Small intestine (tissue), 7 donors: ENCODE results near the gene NUP107. TPM values are rescaled to one million over a fixed set of nuclear protein-coding genes. Genes with fewer than 3 reads are reported as not detected.
A peak's percentile ranks its signal among the peaks of the same experiment; 100 is the strongest.

ENCODE experiments used
- DNase-seq, 2 donors: peaks; one replicate each; pipeline versions ENCODE4 v3.0.0 to v3.0.0-alpha.2; 2013
- FAIRE-seq: peaks from 2 replicates; lab custom pipeline; 2012; peaks lifted over from hg19 to GRCh38; lab: Jason Lieb, UNC
- H3K27ac ChIP-seq, 3 donors: one replicate each; pipeline ENCODE4 v1.5.1; 2013; ENCODE audit warnings: low read length in 2 of 3, mild to moderate bottlenecking in 2 of 3, control low read depth in 1 of 3, inconsistent platforms in 1 of 3, low read depth in 1 of 3, moderate library complexity in 1 of 3
- H3K27me3 ChIP-seq, 3 donors: one replicate each; pipeline ENCODE4 v1.6.1; 2013; ENCODE audit warnings: low read length in 3 of 3, inconsistent platforms in 1 of 3; ENCODE audit not compliant: control insufficient read depth in 3 of 3, insufficient read depth in 3 of 3
- H3K36me3 ChIP-seq, 3 donors: one replicate each; pipeline ENCODE4 v1.6.1; 2013; ENCODE audit warnings: low read length in 3 of 3, inconsistent platforms in 1 of 3, low read depth in 1 of 3, mild to moderate bottlenecking in 1 of 3, moderate library complexity in 1 of 3; ENCODE audit not compliant: control insufficient read depth in 3 of 3, insufficient read depth in 2 of 3
- H3K4me1 ChIP-seq, 3 donors: one replicate each; pipeline ENCODE4 v1.6.1; 2013; ENCODE audit warnings: low read length in 2 of 3, inconsistent platforms in 1 of 3, low read depth in 1 of 3, mild to moderate bottlenecking in 1 of 3, moderate library complexity in 1 of 3; ENCODE audit not compliant: control insufficient read depth in 3 of 3, insufficient read depth in 2 of 3
- H3K4me3 ChIP-seq, 3 donors: one replicate each; pipeline ENCODE4 v1.5.1; 2013; ENCODE audit warnings: low read length in 3 of 3, control low read depth in 1 of 3, inconsistent platforms in 1 of 3, low read depth in 1 of 3, mild to moderate bottlenecking in 1 of 3, moderate library complexity in 1 of 3
- H3K9me3 ChIP-seq, 2 donors: one replicate each; pipeline ENCODE4 v1.6.1; 2013; ENCODE audit warnings: low read depth in 1 of 2, low read length in 1 of 2; ENCODE audit not compliant: control insufficient read depth in 2 of 2, insufficient read depth in 1 of 2
- WGBS, 3 donors: extraction: QIAGEN DNeasy Blood & Tissue Kit; methylation state at CpG; one replicate each; pipeline ENCODE4 v1.1.7; 2013; 5-methylcytosine and 5-hydroxymethylcytosine counted together
- polyA plus RNA-seq, 4 donors: library from polyadenylated mRNA; stranded (reverse) in 3 of 4; unstranded in 1 of 4; fragments of 200-250 nt in 3 of 4; fragments of 120-200 nt in 1 of 4; gene quantifications; one replicate each; pipeline versions ENCODE4 v1.2.1 to v1.2.3, GENCODE V29; 2013
- donor health status: healthy with polysubstance abuse.
- donor health status: control.
- donor health status: control.
- donor health status: Bipolar disorder and iron deficiency.
- donor health status: healthy.

NUP107 gene
- polyA plus RNA-seq, 4 donors = 5.1 to 45.0 (median 13.0) TPM

DNA sequence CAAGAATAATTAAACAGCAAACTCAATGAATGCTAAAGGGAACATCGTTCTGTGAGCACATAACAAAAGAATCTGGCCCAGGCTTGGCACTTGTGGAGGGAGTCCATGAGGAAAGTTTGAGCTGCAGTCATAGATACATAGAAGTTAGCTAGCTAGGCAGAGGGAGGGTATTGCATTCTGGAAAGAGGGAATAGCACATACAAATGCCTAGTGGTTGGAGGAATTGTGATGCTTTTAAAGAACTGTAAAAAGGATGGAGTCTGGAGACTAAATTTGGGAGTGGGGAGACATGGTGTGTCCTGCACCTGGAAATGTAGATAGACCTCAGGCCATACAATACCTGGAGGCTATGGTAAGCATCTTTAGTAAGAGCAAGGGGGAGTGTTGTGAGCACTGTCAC is 83.2 kb downstream of the NUP107 start:
- Histone ChIP-seq H3K27ac (no peak overlapping the region), H3K36me3 (peaks cover 0 to 4% (median 0%) of the 10 kb centered on the region in 3 donors), H3K27me3 (no peaks in the 10 kb centered on the region), H3K4me3 (no peak overlapping the region), H3K9me3 (no peaks in the 10 kb centered on the region), H3K4me1 (no peaks in the 10 kb centered on the region)
- DNase-seq (no peak), FAIRE-seq (no peak)
- 91 to 100% (median 91%) methylated on average over 1 of the region's 1 CpG for WGBS, 3 donors

DNA sequence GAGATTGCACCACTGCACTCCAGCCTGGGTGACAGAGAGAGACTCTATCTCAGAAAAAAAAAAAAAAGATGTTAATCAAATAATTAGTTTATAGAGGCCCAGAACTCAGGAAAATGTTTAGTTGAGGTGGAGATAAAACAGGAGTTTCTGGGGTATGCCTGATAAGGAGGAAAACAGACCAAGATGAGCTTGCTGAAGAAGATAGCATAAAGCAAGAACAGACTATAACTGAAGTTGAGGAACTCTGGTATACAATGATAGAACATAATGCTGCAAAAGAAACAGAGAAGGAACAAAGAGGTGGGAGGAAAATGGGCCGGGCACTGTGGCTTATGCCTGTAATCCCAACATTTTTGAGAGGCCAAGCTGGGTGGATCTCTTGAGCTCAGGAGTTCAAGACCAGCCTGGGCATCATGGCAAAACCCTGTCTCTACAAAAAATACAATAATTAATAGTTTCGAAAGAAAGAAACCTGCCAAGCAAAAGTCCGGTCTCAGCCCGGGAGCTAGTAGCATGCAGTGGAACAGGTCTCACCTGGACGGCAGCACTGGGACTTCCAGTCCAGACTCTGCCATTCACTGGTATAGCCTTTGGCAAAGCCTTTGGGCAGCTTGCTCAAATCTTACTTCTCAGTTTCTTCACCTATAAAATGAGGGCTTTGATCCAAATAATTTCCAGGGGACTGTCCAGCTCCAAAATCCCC is 84.6 kb downstream of the NUP107 start:
- no peaks in the 10 kb centered on the region for H3K27me3 ChIP-seq
- H3K36me3 ChIP-seq = peaks cover 0 to 4% (median 0%) of the 10 kb centered on the region in 3 donors
- H3K4me3 ChIP-seq = no peak overlapping the region
- no peaks in the 10 kb centered on the region for H3K9me3 ChIP-seq
- FAIRE-seq = no peak
- H3K27ac ChIP-seq = no peak overlapping the region
- DNase-seq = no peak
- 87 to 91% (median 89%) methylated on average over 5 of the region's 5 CpGs for WGBS, 3 donors
- H3K4me1 ChIP-seq = no peaks in the 10 kb centered on the region

DNA sequence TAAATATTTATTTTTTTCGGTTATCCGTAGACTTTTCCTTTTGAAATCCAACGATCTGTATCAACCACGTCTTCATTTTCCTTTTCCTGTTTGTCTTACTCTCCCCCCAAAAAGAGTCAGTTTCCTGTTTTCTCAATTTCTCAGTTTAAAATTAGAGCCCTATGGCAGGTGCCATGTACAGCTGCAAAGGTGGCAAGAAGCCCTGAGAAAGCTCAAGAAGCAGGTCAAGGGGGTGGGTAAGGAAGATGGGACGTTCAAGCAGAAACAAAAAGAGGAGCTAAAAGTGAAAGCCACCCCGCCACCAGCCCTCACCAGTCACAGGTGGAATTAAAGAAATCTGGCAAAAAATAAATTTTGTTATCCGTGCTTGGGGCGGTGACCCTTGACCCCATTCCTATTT is 85.9 kb downstream of the NUP107 start:
- no peak overlapping the region for H3K4me3 ChIP-seq
- no peaks in the 10 kb centered on the region for H3K4me1 ChIP-seq
- FAIRE-seq (no peak), DNase-seq (no peak)
- WGBS, 3 donors = 61 to 82% (median 74%) methylated on average over 8 of the region's 8 CpGs
- no peaks in the 10 kb centered on the region for H3K27me3 ChIP-seq
- H3K36me3 ChIP-seq = no peaks in the 10 kb centered on the region
- H3K9me3 ChIP-seq = no peaks in the 10 kb centered on the region
- H3K27ac ChIP-seq = no peak overlapping the region

DNA sequence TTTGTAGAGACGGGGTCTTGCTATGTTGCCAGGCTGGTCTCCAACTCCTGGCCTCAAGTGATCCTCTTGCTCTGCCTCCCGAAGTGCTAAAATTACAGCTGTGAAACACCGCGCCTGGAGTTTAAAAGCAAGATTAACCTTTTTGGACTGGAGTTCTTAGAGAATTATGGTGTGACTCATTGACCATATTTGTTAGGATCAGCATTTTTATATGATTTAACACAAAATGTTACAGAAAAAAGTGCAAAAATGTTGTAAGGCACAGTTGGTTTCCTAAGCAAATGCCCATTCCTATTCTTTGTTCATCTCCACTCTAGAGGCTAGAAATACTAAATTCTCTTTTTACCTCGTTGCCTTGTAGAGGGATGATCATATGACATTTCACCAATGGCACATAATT is 86.8 kb downstream of the NUP107 start:
- H3K4me1 ChIP-seq = no peaks in the 10 kb centered on the region
- FAIRE-seq = no peak
- DNase-seq = no peak
- 89 to 94% (median 90%) methylated on average over 5 of the region's 5 CpGs for WGBS, 3 donors
- no peaks in the 10 kb centered on the region for H3K36me3 ChIP-seq
- no peaks in the 10 kb centered on the region for H3K27me3 ChIP-seq
- H3K4me3 ChIP-seq = no peak overlapping the region
- no peak overlapping the region for H3K27ac ChIP-seq
- H3K9me3 ChIP-seq = no peaks in the 10 kb centered on the region

DNA sequence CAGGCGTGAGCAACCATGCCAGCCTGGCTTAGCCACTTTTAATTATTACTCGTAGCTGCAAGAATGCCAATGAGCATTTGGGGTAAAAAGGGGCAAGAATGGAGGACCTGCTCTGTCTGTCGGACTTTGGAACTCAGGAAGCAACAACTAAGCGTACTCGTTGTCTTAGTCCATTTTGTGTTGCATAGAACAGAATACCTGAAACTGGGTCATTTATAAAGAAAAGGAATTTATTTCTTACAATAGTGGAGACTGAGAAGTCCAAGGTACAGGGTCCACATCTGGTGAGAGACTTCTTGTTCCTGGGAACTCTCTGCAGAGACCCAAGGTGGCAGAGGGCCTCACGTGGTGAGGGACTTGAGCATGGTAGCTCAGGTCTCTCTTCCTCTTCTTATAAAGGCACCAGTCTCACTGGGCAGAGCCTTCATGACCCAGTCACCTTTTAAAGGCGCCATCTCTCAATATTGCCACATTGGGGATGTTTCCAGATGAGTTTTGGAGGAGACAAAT is 88.4 kb downstream of the NUP107 start:
- 88 to 92% (median 91%) methylated on average over 7 of the region's 7 CpGs for WGBS, 3 donors

DNA sequence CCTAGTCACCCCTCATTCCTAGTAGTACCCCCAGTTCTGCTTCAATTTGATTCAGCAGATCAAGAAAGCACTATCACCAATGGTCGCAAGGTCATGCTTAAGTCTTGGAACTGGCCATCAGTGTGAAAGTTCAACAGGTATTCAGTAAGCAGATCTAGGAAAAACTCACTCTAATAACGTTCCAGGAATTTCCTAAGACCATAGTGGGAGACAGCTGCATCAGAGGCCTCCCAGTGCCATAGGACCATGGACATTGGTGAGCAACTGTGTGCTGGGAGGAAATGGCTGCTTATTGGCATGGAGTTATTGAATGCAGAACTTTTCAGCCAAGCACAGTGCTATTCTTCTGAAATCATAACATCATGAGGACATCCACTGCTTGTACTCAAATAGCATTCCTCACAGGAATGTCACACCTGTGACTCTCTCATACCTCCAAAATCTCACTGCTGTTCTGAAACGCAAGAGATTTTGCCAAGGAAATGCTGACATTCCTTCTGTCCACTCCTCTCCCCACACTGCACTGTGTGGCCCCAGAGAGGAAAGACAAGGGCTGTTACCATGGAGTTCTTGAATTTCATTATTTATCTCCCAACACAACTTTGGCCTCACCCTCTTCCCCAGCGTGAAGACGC is 90.3 kb downstream of the NUP107 start:
- H3K36me3 ChIP-seq = no peaks in the 10 kb centered on the region
- FAIRE-seq (no peak), DNase-seq (no peak)
- H3K27ac ChIP-seq = no peak overlapping the region
- no peaks in the 10 kb centered on the region for H3K27me3 ChIP-seq
- no peak overlapping the region for H3K4me3 ChIP-seq
- no peaks in the 10 kb centered on the region for H3K4me1 ChIP-seq
- no peaks in the 10 kb centered on the region for H3K9me3 ChIP-seq
- WGBS, 3 donors = 76 to 80% (median 79%) methylated on average over 5 of the region's 5 CpGs

More for the DNA sequence above, 88.4 kb downstream of the NUP107 start:
- FAIRE-seq (no peak), DNase-seq (peak in 1 of 2 donors; percentile 60)
- Histone ChIP-seq H3K4me3 (no peak overlapping the region), H3K4me1 (no peaks in the 10 kb centered on the region), H3K27me3 (no peaks in the 10 kb centered on the region), H3K9me3 (no peaks in the 10 kb centered on the region), H3K27ac (no peak overlapping the region), H3K36me3 (no peaks in the 10 kb centered on the region)

DNA sequence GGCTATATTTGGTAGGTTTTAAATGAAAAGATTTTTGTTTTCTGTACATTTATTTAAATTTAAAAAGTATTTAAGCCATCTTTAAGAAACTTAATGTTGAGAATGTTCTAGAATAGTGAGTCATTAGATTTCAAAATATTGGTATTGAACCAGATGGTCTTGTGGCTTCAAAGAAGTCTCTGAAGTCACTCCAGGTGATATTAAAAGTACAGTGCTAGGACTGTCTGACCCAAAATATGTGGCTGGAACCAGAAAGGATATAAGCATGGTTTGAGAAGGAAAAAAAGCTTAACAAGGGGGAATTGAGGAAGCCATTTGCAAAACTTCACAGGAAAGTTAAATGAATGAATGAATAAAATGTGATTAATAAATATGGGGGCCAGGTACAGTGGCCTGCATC is 92.5 kb downstream of the NUP107 start:
- DNase-seq = no peak
- H3K4me3 ChIP-seq = no peak overlapping the region
- no peak for FAIRE-seq
- H3K4me1 ChIP-seq = no peaks in the 10 kb centered on the region
- no peaks in the 10 kb centered on the region for H3K36me3 ChIP-seq
- no peaks in the 10 kb centered on the region for H3K27me3 ChIP-seq
- H3K27ac ChIP-seq = no peak overlapping the region
- H3K9me3 ChIP-seq = no peaks in the 10 kb centered on the region

DNA sequence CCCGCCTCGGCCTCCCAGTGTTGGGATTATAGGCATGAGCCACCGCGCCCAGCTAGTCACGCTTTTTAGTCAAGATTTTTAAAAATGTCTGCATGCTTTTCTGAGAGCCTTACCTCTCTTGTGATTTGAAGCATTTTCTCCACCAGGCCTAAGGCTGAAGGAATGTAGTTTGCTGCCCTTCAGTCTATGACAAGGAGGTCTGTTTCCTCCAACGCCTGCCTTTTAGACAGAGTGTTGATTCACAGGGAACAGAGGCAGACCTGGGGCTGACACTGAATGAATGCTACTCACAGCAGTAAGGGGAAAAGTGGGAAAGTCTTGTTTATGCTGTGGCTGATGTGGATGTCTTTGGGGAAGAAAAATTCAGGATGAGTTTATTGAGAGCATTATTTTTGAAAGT is 94.0 kb downstream of the NUP107 start:
- Histone ChIP-seq H3K9me3 (no peaks in the 10 kb centered on the region), H3K27me3 (no peaks in the 10 kb centered on the region), H3K36me3 (no peaks in the 10 kb centered on the region), H3K4me1 (no peaks in the 10 kb centered on the region), H3K27ac (no peak overlapping the region), H3K4me3 (no peak overlapping the region)
- WGBS, 3 donors = 91 to 96% (median 95%) methylated on average over 6 of the region's 6 CpGs
- FAIRE-seq = no peak
- DNase-seq = no peak
